HG03460 (cell line): ENCODE measurements around the gene PROX1.

Experiments
- ATAC-seq: cut with Tn5 transposase; IDR thresholded peaks from one replicate; pipeline ENCODE4 v1.9.1; 2021; ENCODE audit not compliant: unreplicated experiment

PROX1 gene

DNA sequence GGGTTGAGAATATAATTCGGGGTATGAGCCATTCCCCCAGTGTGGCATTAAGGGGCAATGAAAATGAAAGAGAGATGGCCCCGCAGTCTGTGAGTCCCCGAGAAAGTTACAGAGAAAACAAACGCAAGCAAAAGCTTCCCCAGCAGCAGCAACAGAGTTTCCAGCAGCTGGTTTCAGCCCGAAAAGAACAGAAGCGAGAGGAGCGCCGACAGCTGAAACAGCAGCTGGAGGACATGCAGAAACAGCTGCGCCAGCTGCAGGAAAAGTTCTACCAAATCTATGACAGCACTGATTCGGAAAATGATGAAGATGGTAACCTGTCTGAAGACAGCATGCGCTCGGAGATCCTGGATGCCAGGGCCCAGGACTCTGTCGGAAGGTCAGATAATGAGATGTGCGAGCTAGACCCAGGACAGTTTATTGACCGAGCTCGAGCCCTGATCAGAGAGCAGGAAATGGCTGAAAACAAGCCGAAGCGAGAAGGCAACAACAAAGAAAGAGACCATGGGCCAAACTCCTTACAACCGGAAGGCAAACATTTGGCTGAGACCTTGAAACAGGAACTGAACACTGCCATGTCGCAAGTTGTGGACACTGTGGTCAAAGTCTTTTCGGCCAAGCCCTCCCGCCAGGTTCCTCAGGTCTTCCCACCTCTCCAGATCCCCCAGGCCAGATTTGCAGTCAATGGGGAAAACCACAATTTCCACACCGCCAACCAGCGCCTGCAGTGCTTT, 9.4 kb downstream of the PROX1 start:
- no peak for ATAC-seq

GRCh38 chr1:213997772-213998107, 10.0 kb downstream of the PROX1 start:
- no peak for ATAC-seq

DNA sequence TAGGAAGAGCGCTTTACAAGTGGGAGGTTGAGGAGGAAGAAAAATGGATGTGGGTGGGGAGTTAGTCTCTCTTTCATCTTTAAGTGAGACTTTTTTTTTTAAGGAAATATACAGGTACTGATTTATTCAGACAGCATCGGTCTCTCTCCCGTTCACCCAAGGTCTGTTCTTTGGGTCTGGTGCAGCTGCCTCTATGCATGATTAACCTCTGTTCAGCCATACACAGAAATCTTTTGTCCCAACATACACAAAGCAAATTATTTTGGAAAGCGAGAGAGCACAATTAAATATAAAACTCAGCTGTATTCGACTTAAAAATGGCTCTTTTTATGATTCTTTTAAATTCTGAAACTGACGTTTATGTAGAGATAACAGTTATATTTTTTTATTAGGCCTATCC, 11.0 kb downstream of the PROX1 start:
- no peak for ATAC-seq

DNA sequence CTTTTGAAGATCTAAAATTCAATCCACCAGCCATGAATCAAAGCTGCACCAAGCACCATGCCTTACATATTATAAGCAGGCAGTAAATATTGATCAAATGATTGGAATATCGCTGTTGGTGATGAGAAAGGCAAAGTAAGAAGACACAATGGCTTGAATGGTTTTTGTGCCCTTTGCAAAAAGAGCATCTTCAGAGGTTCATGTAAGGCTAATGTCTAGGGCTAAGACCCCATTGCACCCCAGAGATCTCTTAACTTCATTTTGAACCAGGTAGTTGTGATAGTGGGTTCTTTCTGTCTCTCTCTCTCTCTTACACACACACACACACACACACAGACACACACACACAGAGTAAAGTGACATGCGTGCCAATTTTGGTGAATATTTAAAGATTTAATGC, 12.0 kb downstream of the PROX1 start:
- ATAC-seq: no peak

- no peak for ATAC-seq
These were observed 14.3 kb downstream of the PROX1 start for GRCh38 chr1:214002060-214002459.

DNA sequence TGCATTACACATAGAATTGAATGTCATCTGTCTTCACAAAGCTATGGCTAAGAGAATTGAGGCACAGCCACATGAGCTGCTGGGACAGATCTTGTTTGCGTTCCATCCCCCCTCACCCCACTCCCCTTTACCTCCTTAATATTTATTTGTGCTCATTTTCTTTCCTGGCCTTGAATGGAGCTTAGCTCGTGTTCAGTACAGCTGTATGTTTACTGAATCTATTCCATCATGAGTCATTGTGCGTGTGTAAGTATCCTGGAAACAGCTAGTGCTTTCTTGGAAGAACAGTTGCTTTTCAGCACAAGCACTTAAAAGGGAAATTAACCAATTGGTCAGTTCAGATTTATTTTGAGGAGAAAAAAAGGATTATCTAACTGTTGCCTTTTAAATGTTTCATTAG, 14.7 kb downstream of the PROX1 start:
- ATAC-seq: no peak

- ATAC-seq: no peak
These were observed 15.5 kb downstream of the PROX1 start for GRCh38 chr1:214003233-214003632.

GRCh38 chr1:214004014-214004413, 16.2 kb downstream of the PROX1 start:
- no peak for ATAC-seq

DNA sequence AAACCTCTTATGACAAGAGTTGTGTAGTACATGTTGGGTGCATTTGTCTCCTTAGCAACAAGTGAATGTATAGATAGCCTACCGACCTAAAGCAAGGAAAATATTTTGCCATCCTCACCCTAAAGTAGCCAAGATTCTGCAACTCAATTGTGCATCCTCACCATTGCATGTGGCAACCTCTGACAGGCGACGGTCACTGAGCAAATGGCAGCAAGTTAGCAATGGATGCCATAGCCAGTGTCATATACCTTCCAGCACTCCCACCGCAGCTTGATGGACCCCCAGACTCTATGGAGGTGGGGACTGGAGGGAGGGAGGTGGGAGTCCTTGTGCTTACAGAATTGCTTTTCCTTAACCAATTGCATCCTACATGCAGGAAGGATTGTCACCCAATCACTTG, 17.0 kb downstream of the PROX1 start:
- ATAC-seq: no peak

- ATAC-seq: no peak
These were observed 17.9 kb downstream of the PROX1 start for GRCh38 chr1:214005708-214006107.

DNA sequence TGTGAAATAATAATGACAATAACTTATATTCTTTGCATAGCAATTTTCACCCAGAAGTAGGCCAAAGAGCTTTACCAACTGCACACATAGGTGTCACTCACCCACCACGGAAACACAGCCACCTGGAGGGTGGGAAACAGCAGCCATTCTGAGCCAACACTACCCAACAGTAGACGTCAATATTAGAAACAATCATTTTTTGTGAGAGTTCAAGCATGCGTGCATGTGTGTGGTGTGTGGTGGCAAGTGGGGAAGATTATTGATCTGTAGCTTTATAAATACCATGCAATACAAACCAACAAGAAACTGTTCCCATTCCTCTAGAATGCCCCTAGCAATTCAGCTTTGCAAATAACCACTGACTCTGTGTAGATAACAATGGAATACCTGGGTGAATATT, 19.1 kb downstream of the PROX1 start:
- ATAC-seq: no peak

GRCh38 chr1:214008347-214008746, 20.6 kb downstream of the PROX1 start:
- no peak for ATAC-seq

GRCh38 chr1:214008791-214009422, 21.1 kb downstream of the PROX1 start:
- no peak for ATAC-seq

DNA sequence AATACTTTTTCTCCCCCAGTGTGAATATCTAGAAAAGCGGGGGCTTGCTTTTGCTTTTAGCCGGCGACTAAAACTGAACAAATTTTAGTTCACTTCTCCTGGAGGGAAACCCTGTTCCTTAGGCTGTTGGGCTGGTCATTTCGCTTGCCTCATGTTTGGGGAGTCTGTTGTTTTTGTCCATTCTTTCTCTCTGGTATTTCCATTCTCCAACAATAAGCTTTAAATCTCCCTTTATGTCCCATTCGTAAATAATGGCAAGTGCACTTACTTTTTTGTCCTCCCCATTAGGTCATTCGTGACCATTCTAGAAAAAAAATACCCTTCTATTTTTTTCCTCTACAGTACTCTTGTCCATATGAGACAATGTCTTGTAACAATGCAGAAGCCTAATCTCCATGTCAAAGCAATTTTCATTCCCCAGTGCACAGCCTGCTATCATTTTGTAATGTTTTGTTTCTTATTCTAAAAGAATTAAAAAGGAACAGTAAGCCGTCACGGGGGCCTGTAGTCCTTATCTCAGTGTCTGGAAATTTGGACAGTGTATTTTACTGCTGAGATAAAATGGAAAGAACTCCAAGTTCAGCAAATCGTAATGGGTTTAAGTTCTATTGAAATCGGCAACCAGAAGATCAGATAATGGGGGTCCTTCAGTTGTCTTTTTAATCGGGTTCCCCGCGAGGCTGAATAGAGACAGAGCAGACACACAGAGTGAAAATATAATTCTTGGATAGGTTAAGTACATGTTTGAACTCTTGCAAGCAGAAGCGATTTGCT, 21.8 kb downstream of the PROX1 start:
- no peak for ATAC-seq

DNA sequence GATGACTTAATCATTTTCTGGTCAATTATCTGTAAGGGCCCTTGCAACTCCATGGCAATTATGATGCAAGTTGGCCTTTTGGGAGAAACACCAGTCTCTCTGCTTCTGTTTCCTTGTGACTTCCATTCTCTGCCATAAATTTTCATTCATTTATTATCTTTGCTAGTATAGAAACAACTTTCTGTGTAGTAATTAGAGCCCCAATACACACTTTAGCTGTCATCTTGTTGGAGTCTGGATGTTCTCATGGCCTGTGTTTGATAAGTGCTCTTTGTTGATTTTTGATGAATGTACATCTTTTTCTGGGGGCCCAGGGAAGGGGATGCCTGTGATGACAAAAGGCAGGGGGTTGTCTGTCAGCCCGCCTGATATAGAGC, 22.4 kb downstream of the PROX1 start:
- no peak for ATAC-seq

GRCh38 chr1:214010717-214011116, 22.9 kb downstream of the PROX1 start:
- no peak for ATAC-seq

- no peak for ATAC-seq
These were observed 24.6 kb downstream of the PROX1 start for GRCh38 chr1:214012418-214012817.

DNA sequence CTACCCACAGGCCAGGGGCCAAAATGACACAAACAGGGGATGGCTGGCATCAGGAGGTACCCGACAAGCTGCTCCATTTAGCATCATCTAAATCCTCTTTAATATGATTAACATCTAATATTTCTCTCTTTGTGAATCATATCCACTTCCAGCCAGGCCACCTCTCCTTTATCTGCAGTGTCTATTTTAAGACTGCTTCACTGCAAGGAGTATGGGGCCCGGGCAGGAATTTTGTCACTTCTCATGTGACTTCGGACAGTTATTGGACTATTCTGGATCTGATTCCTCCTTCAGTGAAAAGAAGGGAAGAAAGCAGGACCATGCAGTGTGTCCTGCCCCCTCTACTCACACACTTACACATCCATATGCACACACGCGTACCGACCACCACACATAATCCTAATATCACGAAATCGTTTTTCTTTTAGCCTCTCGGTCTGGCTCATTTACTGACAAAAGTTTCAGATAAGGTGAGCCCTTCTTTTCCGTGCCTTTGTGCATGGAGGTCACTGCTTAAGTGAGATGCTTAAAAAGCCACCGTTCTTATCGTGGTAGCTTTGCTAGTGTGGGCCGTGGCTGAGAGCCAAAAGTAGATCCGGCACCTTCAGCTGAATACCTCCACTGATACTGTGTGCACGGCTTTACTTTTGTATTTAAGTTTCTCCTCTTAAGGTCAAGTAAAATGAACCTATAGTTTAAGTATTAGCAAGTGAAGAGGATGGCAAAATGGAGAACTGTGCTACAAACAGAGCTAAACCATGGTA, 26.0 kb downstream of the PROX1 start:
- no peak for ATAC-seq

DNA sequence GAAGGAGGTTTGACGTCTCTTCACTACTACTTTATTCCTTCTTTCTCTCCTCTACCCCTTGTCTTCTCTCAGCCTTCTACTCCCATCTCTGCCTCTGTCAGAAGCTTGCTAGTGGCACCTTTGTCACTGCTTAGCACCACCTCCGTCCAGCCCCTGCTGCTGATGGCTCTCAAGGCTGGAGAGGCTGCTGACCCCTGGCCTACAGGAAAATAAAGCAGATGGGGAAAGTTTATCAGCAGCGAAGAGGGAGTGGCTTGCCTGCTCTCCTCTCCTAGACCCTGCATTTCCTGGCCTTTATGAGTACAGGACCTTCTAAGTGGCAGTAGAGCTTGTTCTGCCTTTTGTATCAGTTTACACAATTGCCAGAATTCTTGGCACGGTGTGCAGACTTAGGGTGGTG, 27.0 kb downstream of the PROX1 start:
- ATAC-seq: no peak

DNA sequence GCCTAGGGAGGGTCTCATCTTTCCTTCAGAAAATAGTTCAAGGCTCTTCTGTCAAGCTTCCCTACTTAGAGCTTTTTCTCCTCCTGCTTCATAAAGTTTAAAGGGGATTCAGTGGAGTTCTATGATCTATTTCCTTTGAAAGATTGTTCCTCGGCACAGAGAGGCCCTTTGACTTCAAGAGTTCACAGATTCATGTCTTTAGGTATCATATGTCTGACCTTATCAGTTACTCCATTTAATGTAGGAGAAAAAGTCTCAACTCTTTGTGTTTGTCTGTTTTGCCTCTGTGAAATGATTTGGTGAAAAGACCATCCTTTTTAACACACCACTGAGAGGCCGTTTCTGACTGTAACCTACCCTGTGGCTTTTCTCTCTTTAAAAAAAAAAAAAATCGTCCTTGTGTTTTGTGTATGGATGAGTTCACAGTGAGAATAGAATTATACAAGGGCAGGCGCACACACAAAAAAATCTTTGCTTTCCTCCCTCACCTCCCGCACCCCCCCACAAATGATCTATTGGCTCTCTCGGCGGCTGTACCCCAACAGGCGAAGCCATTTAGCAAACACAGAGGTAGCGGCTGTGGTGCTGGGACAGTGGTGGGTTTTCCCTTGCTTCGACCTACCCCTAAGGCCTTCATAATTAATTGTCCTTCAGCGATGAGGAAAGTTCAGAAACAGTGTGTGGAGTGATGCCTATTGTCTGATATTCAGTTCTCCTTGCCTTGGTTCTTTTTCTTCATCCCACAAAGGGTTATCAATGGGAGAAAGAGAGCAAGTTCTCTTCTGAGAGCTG, 29.6 kb downstream of the PROX1 start:
- no peak for ATAC-seq
